Activated naive CD8-positive, alpha-beta T cell treated with anti-CD3 and anti-CD28 coated beads for 36 hours (primary cell): ENCODE data around the gene DENND1A. TPM values are rescaled to one million over a fixed set of nuclear protein-coding genes. Genes with fewer than 3 reads are reported as not detected.
A peak's percentile ranks its signal among the peaks of the same experiment; 100 is the strongest.

Experiments used
- DNase-seq: peaks from one replicate; pipeline ENCODE4 v3.0.0; 2021
- H3K27ac Mint-ChIP-seq: one replicate; pipeline ENCODE4 v1.8.0; 2022; ENCODE audit warnings: mild to moderate bottlenecking, moderate library complexity, mixed read lengths
- H3K27me3 Mint-ChIP-seq: one replicate; pipeline ENCODE4 v1.8.0; 2022; ENCODE audit warnings: mild to moderate bottlenecking, mixed read lengths
- H3K36me3 Mint-ChIP-seq: one replicate; pipeline ENCODE4 v1.8.0; 2021; ENCODE audit warnings: mild to moderate bottlenecking, mixed read lengths
- H3K4me1 Mint-ChIP-seq: one replicate; pipeline ENCODE4 v1.8.0; 2021; ENCODE audit warnings: mixed read lengths
- H3K4me3 Mint-ChIP-seq: one replicate; pipeline ENCODE4 v1.8.0; 2022; ENCODE audit warnings: mild to moderate bottlenecking, moderate library complexity, mixed read lengths
- H3K9me3 Mint-ChIP-seq: one replicate; pipeline ENCODE4 v1.8.0; 2022; ENCODE audit warnings: mixed read lengths
- total RNA-seq, 2 experiments: library from RNA; stranded (reverse); gene quantifications; one replicate each; pipeline ENCODE4 v1.2.3, GENCODE V29; 2021

DENND1A gene
- total RNA-seq, 2 experiments from 2014 or later, result 21.3 to 22.1 TPM

GRCh38 chr9:123387686-123388085, 542.2 kb downstream of the DENND1A start:
- DNase-seq, result no peak
- no peaks in the 10 kb centered on the region for H3K27me3 Mint-ChIP-seq
- no peaks in the 10 kb centered on the region for H3K4me1 Mint-ChIP-seq
- no peaks in the 10 kb centered on the region for H3K36me3 Mint-ChIP-seq
- H3K27ac Mint-ChIP-seq, result no peak overlapping the region
- no peak overlapping the region for H3K4me3 Mint-ChIP-seq
- no peaks in the 10 kb centered on the region for H3K9me3 Mint-ChIP-seq

DNA sequence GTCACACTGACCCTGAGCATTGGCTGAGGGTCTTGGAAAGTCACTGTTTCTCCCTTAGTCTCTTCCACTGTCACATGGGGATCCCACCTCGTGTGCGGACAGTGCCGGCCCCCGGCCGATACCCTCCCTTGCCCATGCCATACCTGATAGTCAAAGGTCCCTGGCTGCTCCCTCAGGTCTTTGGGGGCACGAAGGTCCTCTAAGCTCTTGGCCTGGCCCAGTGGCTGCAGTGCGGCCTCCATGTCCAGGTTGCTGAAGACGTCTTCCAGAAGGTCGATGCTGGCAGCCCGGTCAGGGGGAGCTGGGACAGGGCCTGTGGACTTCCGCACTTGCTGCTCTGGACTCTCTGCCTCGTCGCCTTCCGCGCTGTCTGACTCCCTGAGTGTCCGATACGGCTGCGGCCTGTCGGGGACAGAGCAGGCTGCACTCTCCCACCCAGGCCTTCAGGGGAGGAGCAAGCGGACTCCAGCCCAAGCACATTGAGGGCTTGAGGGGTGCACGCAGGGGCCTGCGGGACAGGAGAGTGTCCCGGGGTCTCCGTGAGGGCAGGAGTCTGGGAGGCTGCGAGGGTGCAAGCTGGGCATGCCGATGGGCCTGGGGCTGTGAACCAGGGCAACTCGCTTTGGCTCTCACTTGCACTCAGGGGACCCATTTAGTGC, 546.3 kb downstream of the DENND1A start:
- Mint-ChIP-seq H3K9me3 (no peaks in the 10 kb centered on the region), H3K4me3 (no peak overlapping the region)
- no peak for DNase-seq

DNA sequence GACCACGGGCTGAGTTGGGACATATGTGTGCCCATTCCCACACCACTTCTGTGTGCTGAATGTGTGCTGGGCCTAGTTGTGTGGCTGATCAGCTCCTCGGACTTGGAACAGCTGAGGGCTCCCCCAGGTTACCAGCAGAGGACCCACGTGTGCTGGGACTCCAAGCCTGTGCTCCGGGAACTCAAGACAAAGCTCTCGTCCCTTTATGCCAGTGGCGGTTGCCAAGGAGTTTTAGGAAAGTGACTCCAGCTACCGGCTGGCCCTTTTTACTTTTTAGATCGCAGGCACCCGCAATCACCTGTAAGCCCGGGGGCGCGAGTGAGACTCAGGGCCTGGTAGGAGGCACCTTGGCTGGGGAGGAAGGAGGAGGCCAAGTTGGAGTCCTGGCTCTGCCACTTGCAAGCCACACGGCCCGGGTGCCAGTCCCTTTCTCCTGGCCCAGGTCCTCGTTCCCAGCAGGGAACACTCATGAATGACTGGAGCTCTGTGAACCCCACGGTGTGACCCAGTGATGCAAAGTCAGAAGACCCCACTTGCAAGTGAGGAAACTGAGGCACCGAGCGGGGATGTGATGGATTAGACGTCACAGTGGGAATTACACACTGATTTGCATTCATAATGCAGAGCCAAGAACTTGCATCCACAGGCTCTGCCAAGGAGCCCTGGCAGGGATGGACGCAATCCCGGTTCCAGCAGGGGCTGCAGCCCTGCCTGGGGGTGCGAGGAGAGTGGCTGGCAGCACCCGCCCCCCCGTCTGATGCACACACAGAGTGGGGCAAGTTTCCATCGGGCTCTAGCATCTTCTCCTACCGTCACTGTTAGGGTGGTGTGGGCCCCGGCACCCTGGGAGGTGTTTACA, 547.0 kb downstream of the DENND1A start:
- H3K4me3 Mint-ChIP-seq, result no peak overlapping the region
- no peak overlapping the region for H3K27ac Mint-ChIP-seq
- no peaks in the 10 kb centered on the region for H3K36me3 Mint-ChIP-seq
- DNase-seq, result no peak
- H3K27me3 Mint-ChIP-seq, result no peaks in the 10 kb centered on the region
- H3K9me3 Mint-ChIP-seq, result no peaks in the 10 kb centered on the region
- no peaks in the 10 kb centered on the region for H3K4me1 Mint-ChIP-seq

More for the DNA sequence above, 546.3 kb downstream of the DENND1A start:
- no peak overlapping the region for H3K27ac Mint-ChIP-seq
- no peaks in the 10 kb centered on the region for H3K4me1 Mint-ChIP-seq
- no peaks in the 10 kb centered on the region for H3K27me3 Mint-ChIP-seq
- H3K36me3 Mint-ChIP-seq, result no peaks in the 10 kb centered on the region

DNA sequence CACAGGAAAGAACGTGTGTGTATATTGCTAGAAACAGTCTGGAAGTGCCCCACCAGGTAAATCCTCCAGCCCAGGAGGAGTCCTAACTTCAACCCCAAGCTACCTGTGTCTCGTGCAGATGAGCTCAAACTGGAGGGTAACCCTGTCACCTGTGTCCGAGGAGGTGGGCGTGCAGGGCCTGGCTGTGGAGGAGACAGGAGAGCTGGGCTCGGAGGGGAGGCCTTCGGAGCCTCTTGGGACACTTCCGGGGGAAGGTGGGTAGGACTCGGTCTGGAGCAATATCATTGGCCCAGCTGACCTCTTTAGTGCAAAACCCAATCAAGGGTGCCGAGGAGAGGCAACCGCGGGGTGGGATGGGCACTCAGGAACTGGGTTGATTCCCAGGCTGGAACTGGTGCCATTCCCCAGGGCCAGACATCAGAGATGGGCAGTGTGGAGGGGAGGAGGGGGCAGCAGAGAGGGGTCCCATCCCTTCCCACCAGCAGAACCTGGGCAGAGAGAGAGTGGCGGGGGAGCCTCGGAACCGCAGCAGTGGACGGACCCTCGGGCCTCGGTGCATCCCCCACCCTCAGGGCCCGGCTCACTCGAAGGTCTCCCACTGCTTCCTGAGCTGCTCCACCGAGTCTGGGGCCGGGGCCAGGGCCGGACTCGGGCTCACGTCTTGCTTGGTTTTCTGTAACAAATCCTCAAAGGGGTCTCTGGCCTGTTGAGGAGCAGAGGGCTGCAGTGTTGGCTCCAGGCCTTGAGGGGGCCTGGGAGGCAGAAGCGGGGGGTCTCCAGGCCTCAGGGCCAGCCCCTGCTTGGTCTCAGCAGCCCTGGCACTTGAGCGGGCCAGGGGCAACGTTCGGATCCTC, 548.8 kb downstream of the DENND1A start:
- H3K27me3 Mint-ChIP-seq, result no peaks in the 10 kb centered on the region

DNA sequence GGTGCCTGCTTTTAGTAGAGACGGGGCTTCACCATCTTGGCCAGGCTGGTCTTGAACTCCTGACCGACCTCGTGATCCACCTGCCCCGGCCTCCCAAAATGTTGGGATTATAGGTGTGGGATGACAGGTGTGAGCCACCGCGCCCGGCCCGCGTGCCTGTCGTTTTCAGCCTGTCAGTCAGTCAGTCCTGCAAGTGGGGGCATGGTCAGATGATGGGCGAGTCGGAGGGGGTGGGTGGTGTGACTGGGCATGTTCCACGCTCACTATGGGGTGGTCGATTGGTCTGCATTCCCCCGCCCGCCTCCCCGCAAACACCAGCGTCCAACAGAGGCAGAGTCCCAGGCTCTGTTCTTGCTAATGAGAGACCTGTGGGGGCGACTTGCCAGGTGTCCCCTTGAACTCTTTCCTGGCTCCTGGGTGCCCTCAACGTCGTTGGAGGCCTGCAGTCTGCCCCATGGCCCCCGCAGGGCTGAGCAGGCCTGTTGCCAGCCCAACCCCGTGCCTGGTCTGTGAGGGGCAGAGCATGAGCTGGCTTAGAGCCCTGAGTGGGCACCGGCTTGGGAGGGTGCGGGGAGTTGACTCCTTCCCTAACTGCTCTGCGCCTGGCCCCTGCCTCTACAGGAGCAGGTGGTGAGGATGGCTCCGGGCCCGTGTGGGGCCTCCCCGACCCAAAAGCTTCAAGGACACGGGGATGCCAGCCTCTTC, 550.8 kb downstream of the DENND1A start:
- Mint-ChIP-seq H3K4me3 (no peak overlapping the region), H3K4me1 (no peaks in the 10 kb centered on the region), H3K36me3 (no peaks in the 10 kb centered on the region), H3K27me3 (peaks cover 13% of the 10 kb centered on the region), H3K27ac (no peak overlapping the region), H3K9me3 (no peaks in the 10 kb centered on the region)
- DNase-seq, result no peak

More for the DNA sequence above, 548.8 kb downstream of the DENND1A start:
- Mint-ChIP-seq H3K4me1 (no peaks in the 10 kb centered on the region), H3K27ac (no peak overlapping the region), H3K9me3 (no peaks in the 10 kb centered on the region), H3K36me3 (no peaks in the 10 kb centered on the region), H3K4me3 (no peak overlapping the region)
- DNase-seq, result no peak

GRCh38 chr9:123378025-123378424, 551.9 kb downstream of the DENND1A start:
- Mint-ChIP-seq H3K27ac (no peak overlapping the region), H3K36me3 (no peaks in the 10 kb centered on the region), H3K4me3 (no peak overlapping the region), H3K27me3 (peaks cover 17% of the 10 kb centered on the region), H3K4me1 (no peaks in the 10 kb centered on the region), H3K9me3 (no peaks in the 10 kb centered on the region)
- no peak for DNase-seq

GRCh38 chr9:123377211-123377971, 552.5 kb downstream of the DENND1A start:
- Mint-ChIP-seq H3K9me3 (no peaks in the 10 kb centered on the region), H3K36me3 (no peaks in the 10 kb centered on the region), H3K4me3 (no peak overlapping the region), H3K27ac (no peak overlapping the region), H3K4me1 (no peaks in the 10 kb centered on the region), H3K27me3 (peaks cover 24% of the 10 kb centered on the region)
- DNase-seq, result no peak

GRCh38 chr9:123376218-123377071, 553.5 kb downstream of the DENND1A start:
- H3K4me1 Mint-ChIP-seq, result no peaks in the 10 kb centered on the region
- H3K36me3 Mint-ChIP-seq, result no peaks in the 10 kb centered on the region
- H3K9me3 Mint-ChIP-seq, result no peaks in the 10 kb centered on the region
- H3K27me3 Mint-ChIP-seq, result peaks cover 33% of the 10 kb centered on the region
- no peak overlapping the region for H3K4me3 Mint-ChIP-seq
- no peak overlapping the region for H3K27ac Mint-ChIP-seq
- DNase-seq, result no peak

GRCh38 chr9:123375469-123376132, 554.3 kb downstream of the DENND1A start:
- H3K27ac Mint-ChIP-seq, result no peak overlapping the region

GRCh38 chr9:123373946-123374345, 556.0 kb downstream of the DENND1A start:
- Mint-ChIP-seq H3K27me3 (peaks cover 40% of the 10 kb centered on the region), H3K9me3 (no peaks in the 10 kb centered on the region), H3K4me3 (no peak overlapping the region), H3K36me3 (no peaks in the 10 kb centered on the region), H3K4me1 (no peaks in the 10 kb centered on the region), H3K27ac (no peak overlapping the region)
- no peak for DNase-seq

More at GRCh38 chr9:123375469-123376132, 554.3 kb downstream of the DENND1A start:
- DNase-seq, result no peak
- Mint-ChIP-seq H3K4me1 (no peaks in the 10 kb centered on the region), H3K27me3 (peaks cover 34% of the 10 kb centered on the region), H3K4me3 (no peak overlapping the region), H3K9me3 (no peaks in the 10 kb centered on the region), H3K36me3 (no peaks in the 10 kb centered on the region)

DNA sequence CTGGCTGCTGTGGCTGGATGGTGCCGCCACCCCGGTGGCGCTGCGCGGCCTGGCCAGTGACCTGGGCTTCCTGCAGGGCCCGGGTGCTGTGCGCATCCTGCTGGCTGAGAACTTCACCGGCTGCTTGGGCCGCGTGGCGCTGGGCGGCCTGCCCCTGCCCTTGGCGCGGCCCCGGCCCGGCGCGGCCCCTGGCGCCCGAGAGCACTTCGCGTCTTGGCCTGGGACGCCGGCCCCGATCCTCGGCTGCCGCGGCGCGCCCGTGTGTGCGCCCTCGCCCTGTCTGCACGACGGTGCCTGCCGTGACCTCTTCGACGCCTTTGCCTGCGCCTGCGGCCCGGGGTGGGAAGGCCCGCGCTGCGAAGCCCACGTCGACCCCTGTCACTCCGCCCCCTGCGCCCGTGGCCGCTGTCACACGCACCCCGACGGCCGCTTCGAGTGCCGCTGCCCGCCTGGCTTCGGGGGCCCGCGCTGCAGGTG, 556.4 kb downstream of the DENND1A start:
- no peaks in the 10 kb centered on the region for H3K36me3 Mint-ChIP-seq
- peaks cover 40% of the 10 kb centered on the region for H3K27me3 Mint-ChIP-seq
- no peaks in the 10 kb centered on the region for H3K4me1 Mint-ChIP-seq
- DNase-seq, result peak; percentile 24
- no peaks in the 10 kb centered on the region for H3K9me3 Mint-ChIP-seq
- no peak overlapping the region for H3K27ac Mint-ChIP-seq
- no peak overlapping the region for H3K4me3 Mint-ChIP-seq

- Mint-ChIP-seq H3K27me3 (peaks cover 40% of the 10 kb centered on the region), H3K36me3 (no peaks in the 10 kb centered on the region), H3K4me1 (no peaks in the 10 kb centered on the region), H3K27ac (no peak overlapping the region), H3K4me3 (no peak overlapping the region), H3K9me3 (no peaks in the 10 kb centered on the region)
- no peak for DNase-seq
Observed at GRCh38 chr9:123372766-123373446, 557.0 kb downstream of the DENND1A start.
